Breast epithelium (tissue), 4 donors: Measurements from ENCODE around the gene ARHGAP20. TPM values are rescaled to one million over a fixed set of nuclear protein-coding genes. Genes with fewer than 3 reads are reported as not detected.

Experiments
- DNase-seq, 2 donors: peaks; one replicate each; pipeline ENCODE4 v3.0.0-alpha.2; 2019; ENCODE audit warnings: low spot score in 2 of 2
- H3K27ac ChIP-seq, 2 donors: fragments of 200-600 bp; sonication (generic) in 1 of 2; one replicate each; pipeline ENCODE4 v1.5.1; 2016 to 2019; ENCODE audit warnings: mild to moderate bottlenecking in 1 of 2
- H3K27me3 ChIP-seq, 2 donors: fragments of 200-600 bp; sonication (generic) in 1 of 2; one replicate each; pipeline versions ENCODE4 v1.5.1 to v1.6.0; 2017 to 2019; ENCODE audit warnings: control low read depth in 1 of 2, mild to moderate bottlenecking in 1 of 2
- H3K36me3 ChIP-seq: fragments of 200-600 bp; one replicate; pipeline ENCODE4 v1.5.1; 2019
- H3K4me1 ChIP-seq, 2 donors: fragments of 200-600 bp; sonication (generic); one replicate each; pipeline ENCODE4 v1.5.1; 2016 to 2019; ENCODE audit warnings: control low read depth in 1 of 2
- H3K4me3 ChIP-seq, 3 donors: fragments of 200-600 bp; sonication (generic); 1 replicate in 2 of 3; 2 replicates in 1 of 3; pipeline ENCODE4 v1.5.1; 2016 to 2019; ENCODE audit warnings: mild to moderate bottlenecking in 3 of 3, moderate library complexity in 2 of 3
- H3K9me3 ChIP-seq, 2 donors: fragments of 200-600 bp; sonication (generic) in 1 of 2; one replicate each; pipeline ENCODE4 v1.5.1; 2016 to 2019; ENCODE audit warnings: control low read depth in 1 of 2
- POLR2A ChIP-seq: fragments of 450-650 bp; IDR thresholded peaks from one replicate; pipeline ENCODE4 v1.6.1; 2016; ENCODE audit warnings: antibody characterized with exemption, mild to moderate bottlenecking, moderate library complexity
- POLR2AphosphoS5 ChIP-seq, 3 donors: sonication (generic); formaldehyde crosslinking; IDR thresholded peaks; one replicate each; pipeline ENCODE4 v1.6.1; 2017; ENCODE audit warnings: antibody characterized with exemption in 3 of 3
- intact Hi-C: fragments of 100-400 bp; cut with DNase I; formaldehyde crosslinking; loops from one replicate; pipeline ENCODE4 v1.15.1; 2023; ENCODE audit warnings: low total_unique reads
- total RNA-seq, 3 donors: library from RNA; depleted of rRNA; stranded (reverse); fragments of >200 nt; gene quantifications; one replicate each; pipeline ENCODE4 v1.1.0, GENCODE V29; 2016
- TF ChIP-seq, protein P1 (sequence below), 3 donors: fragments of 450-650 bp; IDR thresholded peaks; one replicate each; pipeline ENCODE4 v1.5.1; 2016 to 2017; ENCODE audit warnings: antibody characterized with exemption in 3 of 3, mild to moderate bottlenecking in 3 of 3, moderate library complexity in 3 of 3

ARHGAP20 gene
- total RNA-seq, 3 donors from 2014 or later = 5.4 to 34.6 (median 11.8) TPM

DNA sequence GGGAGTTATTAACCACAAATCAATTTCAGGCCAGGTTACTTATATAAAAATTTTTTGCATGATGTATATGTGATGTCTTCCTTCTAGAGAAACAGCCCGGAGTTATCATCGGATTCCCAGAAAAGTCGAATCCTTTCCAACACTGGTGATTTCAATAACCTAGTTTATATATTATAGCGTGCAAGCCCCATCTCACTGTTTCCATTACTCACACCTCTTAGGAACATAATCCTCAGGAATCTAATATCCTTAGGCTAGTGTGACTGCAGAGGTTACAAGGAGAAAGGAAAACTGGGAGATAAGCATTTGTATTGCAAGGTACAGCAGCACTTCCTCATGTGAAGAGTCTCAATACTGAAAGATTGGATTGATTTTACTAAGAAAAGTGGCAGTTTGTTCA is 20.3 kb downstream of the ARHGAP20 start:
- no peaks in the 10 kb centered on the region for H3K36me3 ChIP-seq
- H3K4me1 ChIP-seq = no peaks in the 10 kb centered on the region
- intact Hi-C loops = no loop called here
- peaks cover 0 to 3% of the 10 kb centered on the region in 2 donors for H3K9me3 ChIP-seq
- H3K4me3 ChIP-seq = no peak overlapping the region
- no peak for TF ChIP-seq POLR2A
- TF ChIP-seq, protein P1, sequence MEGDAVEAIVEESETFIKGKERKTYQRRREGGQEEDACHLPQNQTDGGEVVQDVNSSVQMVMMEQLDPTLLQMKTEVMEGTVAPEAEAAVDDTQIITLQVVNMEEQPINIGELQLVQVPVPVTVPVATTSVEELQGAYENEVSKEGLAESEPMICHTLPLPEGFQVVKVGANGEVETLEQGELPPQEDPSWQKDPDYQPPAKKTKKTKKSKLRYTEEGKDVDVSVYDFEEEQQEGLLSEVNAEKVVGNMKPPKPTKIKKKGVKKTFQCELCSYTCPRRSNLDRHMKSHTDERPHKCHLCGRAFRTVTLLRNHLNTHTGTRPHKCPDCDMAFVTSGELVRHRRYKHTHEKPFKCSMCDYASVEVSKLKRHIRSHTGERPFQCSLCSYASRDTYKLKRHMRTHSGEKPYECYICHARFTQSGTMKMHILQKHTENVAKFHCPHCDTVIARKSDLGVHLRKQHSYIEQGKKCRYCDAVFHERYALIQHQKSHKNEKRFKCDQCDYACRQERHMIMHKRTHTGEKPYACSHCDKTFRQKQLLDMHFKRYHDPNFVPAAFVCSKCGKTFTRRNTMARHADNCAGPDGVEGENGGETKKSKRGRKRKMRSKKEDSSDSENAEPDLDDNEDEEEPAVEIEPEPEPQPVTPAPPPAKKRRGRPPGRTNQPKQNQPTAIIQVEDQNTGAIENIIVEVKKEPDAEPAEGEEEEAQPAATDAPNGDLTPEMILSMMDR (IDR thresholded peaks at IDR 0.05) = no peak
- TF ChIP-seq POLR2AphosphoS5 (IDR thresholded peaks at IDR 0.05) = no peak
- DNase-seq = no peak
- peak overlapping the region in 1 of 2 donors; percentile 27 for H3K27ac ChIP-seq
- no peaks in the 10 kb centered on the region for H3K27me3 ChIP-seq

DNA sequence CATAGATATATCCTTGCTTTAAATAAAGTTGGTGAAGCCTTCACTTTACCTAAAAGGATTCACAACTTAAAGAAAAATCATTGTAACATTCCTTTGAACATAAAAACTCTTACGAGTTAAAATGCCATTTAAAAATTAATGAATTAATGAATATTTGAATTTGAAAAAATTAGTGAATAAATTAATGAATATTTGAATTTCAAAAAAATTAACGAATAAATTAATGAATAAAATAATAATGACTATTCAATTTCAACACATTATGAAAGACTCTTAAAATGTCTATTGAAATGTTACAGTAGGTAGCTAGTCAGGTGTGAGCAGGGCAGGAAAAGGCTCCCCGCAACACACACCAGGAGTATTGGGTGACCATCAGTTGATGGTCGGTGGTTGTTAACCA is 22.9 kb downstream of the ARHGAP20 start:
- Histone ChIP-seq H3K4me3 (no peak overlapping the region), H3K4me1 (no peaks in the 10 kb centered on the region), H3K36me3 (no peaks in the 10 kb centered on the region), H3K9me3 (no peaks in the 10 kb centered on the region), H3K27ac (no peak overlapping the region), H3K27me3 (no peaks in the 10 kb centered on the region)
- TF ChIP-seq POLR2AphosphoS5 (IDR thresholded peaks at IDR 0.05) = no peak
- TF ChIP-seq, protein P1 (IDR thresholded peaks at IDR 0.05) = no peak
- no peak for DNase-seq
- intact Hi-C loops = no loop called here

DNA sequence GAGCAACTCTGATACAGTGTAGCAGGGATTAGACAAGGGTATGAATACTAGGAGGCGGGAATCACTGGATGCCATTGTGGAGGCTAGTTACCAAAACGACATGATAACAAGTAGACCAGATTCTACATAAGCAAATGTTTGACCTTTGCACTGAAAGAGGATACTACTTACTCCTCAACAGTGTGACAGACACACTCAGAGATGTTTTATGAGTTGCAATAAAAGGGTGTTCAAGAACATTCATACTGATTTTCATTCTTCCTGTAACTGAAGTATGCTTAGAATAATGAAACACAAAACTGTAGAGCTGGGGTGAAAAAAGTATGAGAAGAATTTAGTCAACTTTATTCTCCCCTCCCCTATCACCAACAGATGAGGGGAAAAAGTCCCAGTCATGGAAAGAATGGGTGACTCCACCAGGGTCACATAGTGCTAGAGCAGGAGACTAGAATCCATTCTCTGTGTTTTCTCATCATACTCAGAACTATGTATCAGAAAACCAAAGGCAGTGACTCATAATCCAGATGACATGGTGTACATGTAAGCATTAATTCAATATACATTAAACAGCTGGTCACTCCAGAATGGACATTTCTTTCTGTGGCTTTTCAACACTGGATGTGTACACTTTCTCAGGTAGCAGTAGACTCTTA is 32.8 kb downstream of the ARHGAP20 start:
- Histone ChIP-seq H3K4me1 (no peaks in the 10 kb centered on the region), H3K36me3 (no peaks in the 10 kb centered on the region), H3K27me3 (no peaks in the 10 kb centered on the region), H3K4me3 (no peak overlapping the region), H3K9me3 (no peaks in the 10 kb centered on the region), H3K27ac (no peak overlapping the region)
- TF ChIP-seq, protein P1 (IDR thresholded peaks at IDR 0.05) = no peak
- TF ChIP-seq POLR2AphosphoS5 (IDR thresholded peaks at IDR 0.05) = no peak
- no peak for TF ChIP-seq POLR2A
- intact Hi-C loops = no loop called here
- no peak for DNase-seq

DNA sequence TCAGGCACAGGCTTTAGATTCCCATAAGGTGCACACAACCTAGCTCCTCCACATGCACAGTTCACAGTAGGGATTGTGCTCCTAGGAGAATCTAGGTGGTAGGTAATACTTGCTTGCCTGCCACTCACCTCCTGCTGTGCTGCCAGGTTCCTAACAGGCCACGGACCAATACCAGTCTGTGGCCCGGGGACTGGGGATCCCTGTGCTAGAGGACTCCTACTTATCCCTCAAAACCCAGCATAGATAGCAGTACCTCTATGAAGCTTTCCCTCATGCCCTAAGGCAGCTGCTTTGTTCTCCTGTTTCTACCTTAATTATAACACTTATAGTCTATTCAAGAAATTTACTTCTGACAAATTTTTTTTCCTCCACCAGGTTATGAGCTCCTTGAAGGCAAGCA is 36.7 kb downstream of the ARHGAP20 start:
- no peak for TF ChIP-seq POLR2A
- TF ChIP-seq POLR2AphosphoS5 (IDR thresholded peaks at IDR 0.05) = no peak
- TF ChIP-seq, protein P1 (IDR thresholded peaks at IDR 0.05) = no peak
- Histone ChIP-seq H3K4me3 (no peak overlapping the region), H3K27me3 (no peaks in the 10 kb centered on the region), H3K4me1 (no peaks in the 10 kb centered on the region), H3K36me3 (no peaks in the 10 kb centered on the region), H3K9me3 (no peaks in the 10 kb centered on the region), H3K27ac (no peak overlapping the region)
- intact Hi-C loops = no loop called here
- DNase-seq = no peak

DNA sequence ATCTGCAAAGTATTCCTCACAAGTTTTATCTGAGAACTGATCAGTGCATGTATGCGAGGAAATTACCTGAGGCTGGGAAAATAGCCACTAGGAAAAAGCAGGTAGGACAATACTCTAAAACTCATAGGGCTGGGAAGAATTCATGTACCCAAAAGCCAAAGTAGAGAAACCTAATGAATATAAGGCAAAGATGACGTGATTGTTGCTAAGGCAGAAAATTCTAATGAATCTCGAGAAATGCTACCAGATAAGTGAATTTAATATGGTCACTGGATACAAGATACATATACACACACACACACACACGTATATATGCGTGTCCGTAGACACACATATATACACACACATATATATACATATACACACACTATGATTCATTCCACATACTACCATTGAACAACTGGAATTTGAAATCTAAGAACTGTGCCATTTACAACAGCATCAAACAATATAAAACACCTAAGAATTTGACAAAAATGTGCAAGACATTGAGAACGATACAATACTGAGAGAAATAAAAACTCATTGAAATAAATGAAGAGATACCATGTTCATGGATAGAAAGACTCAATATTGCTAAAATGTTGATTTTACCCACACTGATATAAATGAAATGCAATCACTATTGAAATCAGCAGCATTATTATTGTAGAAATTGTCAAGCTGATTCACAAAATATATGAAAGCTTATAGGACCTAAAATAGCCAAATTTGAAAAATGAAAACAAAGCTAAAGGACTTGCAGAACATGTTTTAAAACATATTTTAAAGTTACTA is 46.4 kb downstream of the ARHGAP20 start:
- Histone ChIP-seq H3K9me3 (no peaks in the 10 kb centered on the region), H3K4me1 (no peaks in the 10 kb centered on the region), H3K36me3 (peaks cover 4% of the 10 kb centered on the region), H3K4me3 (no peak overlapping the region), H3K27ac (no peak overlapping the region), H3K27me3 (no peaks in the 10 kb centered on the region)
- no peak for TF ChIP-seq POLR2A
- no peak for TF ChIP-seq POLR2AphosphoS5 (IDR thresholded peaks at IDR 0.05)
- TF ChIP-seq, protein P1 (IDR thresholded peaks at IDR 0.05) = no peak
- intact Hi-C loops = no loop called here
- no peak for DNase-seq
